SK-N-MC (cell line): Measurements from ENCODE around the gene ABHD12.

ENCODE experiments used
- EZH2 ChIP-seq: fragments of 200-600 bp; sonication (generic); IDR thresholded peaks from one replicate; pipeline ENCODE4 v1.6.1; 2017; ENCODE audit warnings: antibody characterized with exemption
- FOXP2 ChIP-seq: optimal IDR thresholded peaks from 2 replicates; pipeline ENCODE3; 2011; ENCODE audit warnings: mild to moderate bottlenecking, moderate library complexity; ENCODE audit not compliant: insufficient read depth; ENCODE audit errors: extremely low read length, control extremely low read depth
- POLR2AphosphoS5 ChIP-seq: IDR thresholded peaks from 2 replicates; pipeline ENCODE4 v1.6.1; 2012; ENCODE audit warnings: mild to moderate bottlenecking, low read depth, low read length, borderline replicate concordance

DNA sequence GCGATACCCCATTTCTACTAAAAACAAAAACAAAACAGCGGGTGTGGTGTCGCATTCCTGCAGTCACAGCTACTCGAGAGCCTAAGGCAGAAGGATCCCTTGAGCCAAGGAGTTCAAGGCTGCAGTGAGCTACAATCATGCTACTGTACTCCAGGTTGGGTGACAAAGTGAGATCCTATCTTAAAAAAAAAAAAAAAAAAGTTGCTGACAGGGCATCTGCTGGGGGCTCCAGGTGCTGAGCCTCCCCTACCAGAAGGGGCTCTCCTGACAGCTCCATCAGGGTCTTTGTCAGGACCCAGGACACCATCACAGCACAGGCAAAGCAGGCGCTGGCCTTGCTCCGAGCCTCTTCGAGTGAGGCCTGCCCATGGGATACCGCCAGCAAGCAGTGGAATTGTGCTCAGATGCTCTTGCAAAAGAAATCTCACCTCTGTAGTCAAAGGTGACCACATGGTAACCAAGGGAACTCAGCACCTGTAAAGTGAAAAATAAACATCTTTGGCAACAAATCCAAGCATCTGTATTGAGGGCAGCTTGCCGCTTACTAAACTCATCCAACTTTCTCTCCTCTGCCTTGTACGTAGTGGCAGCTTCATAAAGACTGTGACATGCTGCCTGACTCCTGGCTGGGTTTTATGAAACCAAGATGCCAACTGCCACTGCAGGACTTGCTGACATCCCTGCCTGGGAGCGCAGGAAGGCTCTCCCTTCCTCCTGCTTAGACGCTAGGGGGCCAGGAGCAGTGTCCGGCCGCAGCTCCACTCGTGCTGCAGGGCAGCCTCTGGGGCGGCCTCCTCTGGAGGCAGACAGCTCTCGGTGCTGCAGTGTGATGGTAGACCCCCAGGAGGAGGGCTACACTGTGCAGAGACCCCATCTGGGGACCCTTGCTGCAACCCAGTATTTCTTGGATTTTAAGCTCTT, 75.9 kb downstream of the ABHD12 start:
- TF ChIP-seq EZH2 (no peak), POLR2AphosphoS5 (no peak), FOXP2 (no peak)
